ENCODE results near the gene DUOXA2.

DUOXA2 gene

GRCh38 chr15:45162771-45163507 lies 48.8 kb downstream of the DUOXA2 start:
- peak; percentile 91 for DNase-seq (ENCODE audit: low spot score)

DNA sequence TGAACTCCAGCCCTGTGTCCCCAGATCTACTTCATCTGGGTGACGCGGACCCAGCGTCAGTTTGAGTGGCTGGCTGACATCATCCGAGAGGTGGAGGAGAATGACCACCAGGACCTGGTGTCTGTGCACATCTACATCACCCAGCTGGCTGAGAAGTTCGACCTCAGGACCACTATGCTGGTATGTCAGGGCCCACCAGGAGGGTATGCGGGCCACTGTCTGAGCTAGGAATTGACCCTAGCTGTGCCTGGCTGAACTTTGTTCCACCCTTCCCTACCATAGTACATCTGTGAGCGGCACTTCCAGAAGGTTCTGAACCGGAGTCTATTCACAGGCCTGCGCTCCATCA lies 49.4 kb downstream of the DUOXA2 start:
- DNase-seq (ENCODE audit: low spot score) = no peak

DNA sequence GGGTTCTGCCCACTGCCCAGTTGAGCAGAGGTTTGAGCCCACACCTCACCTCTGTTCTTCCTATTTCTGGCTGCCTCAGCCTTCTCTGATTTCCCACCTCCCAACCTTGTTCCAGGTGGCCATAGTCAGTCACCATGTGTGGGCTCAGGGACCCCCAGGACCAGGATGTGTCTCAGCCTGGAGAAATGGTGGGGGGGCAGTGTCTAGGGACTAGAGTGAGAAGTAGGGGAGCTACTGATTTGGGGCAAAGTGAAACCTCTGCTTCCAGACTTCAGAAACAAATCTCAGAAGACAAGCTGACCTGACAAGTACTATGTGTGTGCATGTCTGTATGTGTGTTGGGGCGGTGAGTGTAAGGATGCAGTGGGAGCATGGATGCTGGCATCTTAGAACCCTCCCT lies 50.8 kb downstream of the DUOXA2 start:
- DNase-seq (ENCODE audit: low spot score) = no peak

GRCh38 chr15:45165536-45165935 lies 51.4 kb downstream of the DUOXA2 start:
- no peak for DNase-seq (ENCODE audit: low spot score)

DNA sequence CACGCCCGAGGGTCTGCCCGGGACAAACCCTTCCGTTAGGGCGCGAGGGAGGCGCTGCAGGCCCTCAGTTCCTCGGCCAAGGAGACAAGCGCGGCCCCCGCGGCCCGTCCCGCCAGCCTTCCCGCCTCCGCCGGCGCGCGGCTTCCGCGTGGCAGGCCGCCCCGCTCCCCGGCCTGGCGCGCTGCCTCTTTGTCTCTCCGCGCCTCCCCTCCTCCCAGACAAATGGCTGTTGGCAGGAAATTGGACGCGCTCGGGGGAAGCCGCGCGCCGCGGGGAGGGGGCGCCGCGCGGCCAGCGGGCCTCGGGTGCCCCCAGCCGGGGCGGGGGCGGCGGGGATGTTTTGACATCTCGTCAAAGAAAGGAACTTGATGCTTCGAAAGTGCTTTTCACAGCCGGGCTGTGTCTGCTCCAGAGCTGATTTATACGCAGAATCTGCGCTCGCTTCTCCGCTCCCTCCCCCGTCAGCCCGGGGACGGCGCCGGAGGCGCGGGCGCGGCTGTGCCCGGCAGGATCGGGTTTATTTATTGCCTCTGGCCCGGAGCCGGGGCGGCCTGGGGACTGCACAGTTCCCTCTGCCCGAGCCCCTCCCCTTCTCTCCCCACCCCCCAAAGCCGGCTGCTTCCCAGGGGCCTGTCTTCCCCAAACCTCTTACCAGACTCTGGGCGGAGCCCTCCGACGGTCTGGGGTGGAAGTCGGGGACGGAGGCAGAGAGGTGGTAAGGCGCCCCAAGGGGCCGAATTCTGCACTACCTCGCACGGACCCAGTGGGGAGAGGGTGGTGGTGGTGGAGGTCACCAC lies 52.9 kb downstream of the DUOXA2 start:
- peak; percentile 81 for DNase-seq (ENCODE audit: low spot score)

DNA sequence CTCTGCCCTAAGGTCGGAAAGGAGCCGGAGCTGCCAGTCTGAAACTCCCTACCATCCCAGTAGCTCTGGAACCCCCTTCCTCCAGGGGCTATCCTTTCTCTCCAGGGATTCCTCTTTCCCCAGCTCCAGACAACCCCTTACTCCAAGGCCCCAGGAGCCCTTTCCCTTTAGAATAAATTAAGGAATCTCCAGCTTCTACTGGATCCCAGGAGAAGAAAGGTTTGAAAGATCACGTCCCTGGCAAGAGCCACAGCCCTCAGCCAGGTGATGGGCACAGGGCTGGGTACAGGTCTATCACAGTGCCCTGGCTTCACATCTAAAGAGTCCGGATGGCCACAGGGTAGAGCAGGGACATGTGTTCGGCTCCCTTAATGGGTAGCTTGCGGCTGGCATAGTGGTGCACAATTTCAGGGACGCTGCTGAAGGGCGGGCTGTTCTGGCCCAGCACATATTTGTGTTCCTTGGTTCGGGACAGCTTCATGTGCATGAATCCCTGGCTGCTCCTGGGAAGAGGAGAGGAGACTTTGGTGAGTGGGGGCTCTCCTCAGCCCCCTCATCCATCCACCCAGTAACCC lies 53.6 kb downstream of the DUOXA2 start:
- no peak for DNase-seq (ENCODE audit: low spot score)
